ENCODE measurements around the gene RGS6. TPM values are rescaled to one million over a fixed set of nuclear protein-coding genes. Genes with fewer than 3 reads are reported as not detected.

RGS6 gene
- total RNA-seq, 1 donor from 2014 or later = 5.1 TPM

DNA sequence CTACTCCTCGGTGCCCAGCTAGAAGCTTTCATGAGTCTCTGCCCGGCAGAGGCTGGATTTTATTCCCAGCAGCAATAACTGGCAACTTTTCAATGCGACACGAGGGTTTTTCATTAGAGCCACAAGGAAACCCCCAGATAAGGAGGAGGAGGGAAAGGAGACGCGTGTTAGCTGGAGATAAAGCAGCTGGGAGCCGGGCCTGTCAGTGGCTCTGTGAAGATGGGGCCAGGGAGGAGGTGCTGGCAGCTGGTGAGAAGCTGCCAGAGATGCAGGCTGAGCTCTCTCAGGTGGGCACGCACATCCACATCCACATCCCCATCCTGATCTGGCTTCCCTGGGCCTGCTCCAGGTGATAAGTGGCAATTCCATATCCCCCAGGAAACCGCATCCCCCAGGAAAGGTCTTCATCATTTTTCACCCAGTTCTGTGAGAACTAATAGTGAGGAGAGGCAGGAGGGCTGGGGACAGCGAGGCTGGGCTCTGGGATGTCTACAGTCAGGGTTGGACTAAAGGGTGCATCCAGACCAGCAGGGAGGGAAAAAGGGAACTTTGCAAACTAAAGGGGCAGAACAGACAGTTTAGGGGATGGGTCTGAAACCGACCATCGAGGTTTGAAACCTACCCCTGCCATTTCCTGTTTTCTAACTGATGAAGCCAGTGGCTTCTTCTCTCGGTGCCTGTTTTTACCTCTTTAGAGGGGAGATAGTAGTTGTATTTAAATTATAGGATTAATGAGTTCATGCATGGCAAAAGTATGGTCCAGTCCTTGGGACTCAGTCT, 548.4 kb downstream of the RGS6 start:
- no peak for DNase-seq (ENCODE audit: low spot score, unreplicated experiment)
- no peaks in the 10 kb centered on the region for H3K36me3 Mint-ChIP-seq (ENCODE audit: insufficient read depth)
- H3K9me3 Mint-ChIP-seq (ENCODE audit: low read depth) = peaks cover 5% of the 10 kb centered on the region
- H3K4me3 Mint-ChIP-seq (ENCODE audit: low read depth) = no peak overlapping the region
- no peak for TF ChIP-seq CTCF (IDR thresholded peaks at IDR 0.05; ENCODE audit: unreplicated experiment)
- H3K4me1 Mint-ChIP-seq (ENCODE audit: low read depth) = no peaks in the 10 kb centered on the region
- no peaks in the 10 kb centered on the region for H3K27me3 Mint-ChIP-seq
- no peak overlapping the region for H3K27ac Mint-ChIP-seq

GRCh38 chr14:72483311-72483710, 551.1 kb downstream of the RGS6 start:
- no peak for TF ChIP-seq CTCF (IDR thresholded peaks at IDR 0.05; ENCODE audit: unreplicated experiment)
- H3K4me1 Mint-ChIP-seq (ENCODE audit: low read depth) = no peaks in the 10 kb centered on the region
- H3K36me3 Mint-ChIP-seq (ENCODE audit: insufficient read depth) = no peaks in the 10 kb centered on the region

GRCh38 chr14:72485695-72486094, 553.5 kb downstream of the RGS6 start:
- H3K4me3 Mint-ChIP-seq (ENCODE audit: low read depth) = no peak overlapping the region
- TF ChIP-seq CTCF (IDR thresholded peaks at IDR 0.05; ENCODE audit: unreplicated experiment) = no peak
- peaks cover 19% of the 10 kb centered on the region for H3K9me3 Mint-ChIP-seq (ENCODE audit: low read depth)
- H3K4me1 Mint-ChIP-seq (ENCODE audit: low read depth) = no peaks in the 10 kb centered on the region
- DNase-seq (ENCODE audit: low spot score, unreplicated experiment) = no peak
- peaks cover 4% of the 10 kb centered on the region for H3K36me3 Mint-ChIP-seq (ENCODE audit: insufficient read depth)
- no peak overlapping the region for H3K27ac Mint-ChIP-seq
- H3K27me3 Mint-ChIP-seq = no peaks in the 10 kb centered on the region

More at GRCh38 chr14:72483311-72483710, 551.1 kb downstream of the RGS6 start:
- no peak for DNase-seq (ENCODE audit: low spot score, unreplicated experiment)
- no peak overlapping the region for H3K27ac Mint-ChIP-seq
- no peaks in the 10 kb centered on the region for H3K27me3 Mint-ChIP-seq
- no peak overlapping the region for H3K4me3 Mint-ChIP-seq (ENCODE audit: low read depth)
- H3K9me3 Mint-ChIP-seq (ENCODE audit: low read depth) = peaks cover 5% of the 10 kb centered on the region

DNA sequence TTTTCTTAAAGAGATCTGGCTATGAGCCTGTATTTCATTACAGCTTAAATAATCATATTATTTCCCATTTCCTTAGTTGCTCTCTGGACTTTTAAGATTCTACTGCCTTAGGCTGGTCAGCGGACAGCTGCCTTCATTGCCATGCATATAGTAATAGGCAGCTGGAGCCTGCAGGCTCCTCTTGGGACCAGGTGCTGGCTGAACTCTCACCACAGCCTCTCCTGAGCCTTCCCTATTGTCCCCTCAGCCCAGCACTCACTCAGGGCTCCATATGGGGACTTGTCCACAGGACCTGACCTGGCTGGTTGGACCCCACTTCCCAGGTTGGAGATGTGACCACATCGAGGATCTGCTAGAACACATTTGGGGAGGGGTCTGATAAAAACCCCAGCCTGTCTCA, 556.3 kb downstream of the RGS6 start:
- no peak overlapping the region for H3K4me3 Mint-ChIP-seq (ENCODE audit: low read depth)
- H3K36me3 Mint-ChIP-seq (ENCODE audit: insufficient read depth) = peaks cover 4% of the 10 kb centered on the region
- H3K27ac Mint-ChIP-seq = no peak overlapping the region
- H3K9me3 Mint-ChIP-seq (ENCODE audit: low read depth) = peaks cover 14% of the 10 kb centered on the region
- no peak for DNase-seq (ENCODE audit: low spot score, unreplicated experiment)
- no peaks in the 10 kb centered on the region for H3K27me3 Mint-ChIP-seq
- H3K4me1 Mint-ChIP-seq (ENCODE audit: low read depth) = no peaks in the 10 kb centered on the region
- no peak for TF ChIP-seq CTCF (IDR thresholded peaks at IDR 0.05; ENCODE audit: unreplicated experiment)

GRCh38 chr14:72492196-72492595, 560.0 kb downstream of the RGS6 start:
- peaks cover 27% of the 10 kb centered on the region for H3K9me3 Mint-ChIP-seq (ENCODE audit: low read depth)
- TF ChIP-seq CTCF (IDR thresholded peaks at IDR 0.05; ENCODE audit: unreplicated experiment) = no peak
- no peaks in the 10 kb centered on the region for H3K4me1 Mint-ChIP-seq (ENCODE audit: low read depth)
- no peak for DNase-seq (ENCODE audit: low spot score, unreplicated experiment)
- H3K36me3 Mint-ChIP-seq (ENCODE audit: insufficient read depth) = peaks cover 4% of the 10 kb centered on the region
- no peaks in the 10 kb centered on the region for H3K27me3 Mint-ChIP-seq
- H3K4me3 Mint-ChIP-seq (ENCODE audit: low read depth) = no peak overlapping the region
- no peak overlapping the region for H3K27ac Mint-ChIP-seq

Measured in progenitor cell of endocrine pancreas (in vitro differentiated cells).